Testis (tissue), 2 donors: ENCODE results near the gene MRNIP.

Experiments used
- POLR2A ChIP-seq: fragments of 450-650 bp; IDR thresholded peaks from one replicate; pipeline ENCODE4 v1.6.1; 2017; ENCODE audit warnings: antibody characterized with exemption, mild to moderate bottlenecking, moderate library complexity
- TF ChIP-seq, protein P1 (sequence below), 3 experiments: fragments of 450-650 bp in 2 of 3; fragments of 200-600 bp in 1 of 3; sonication (generic) in 1 of 3; IDR thresholded peaks; one replicate each; pipeline ENCODE4 v1.5.1; 2016 to 2019; ENCODE audit warnings: antibody characterized with exemption in 3 of 3, mild to moderate bottlenecking in 2 of 3, moderate library complexity in 1 of 3

DNA sequence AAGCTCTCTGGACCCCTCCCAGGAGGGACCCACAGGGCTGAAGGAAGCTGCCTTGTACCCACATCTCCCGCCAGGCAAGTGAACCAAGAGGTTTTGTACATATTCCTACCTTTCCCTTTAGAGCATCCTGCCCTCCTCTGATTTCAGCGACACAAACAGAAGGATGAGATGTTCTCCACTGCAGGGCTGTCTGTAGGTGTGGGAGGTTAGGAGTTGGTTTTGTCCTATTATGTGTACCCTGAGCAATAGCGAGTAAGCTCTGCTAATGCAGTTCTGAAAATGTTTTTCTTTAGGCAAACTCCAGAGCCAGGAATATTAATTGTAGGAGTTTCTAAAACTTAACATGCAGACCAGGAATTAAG is 24.9 kb downstream of the MRNIP start:
- TF ChIP-seq, protein P1, sequence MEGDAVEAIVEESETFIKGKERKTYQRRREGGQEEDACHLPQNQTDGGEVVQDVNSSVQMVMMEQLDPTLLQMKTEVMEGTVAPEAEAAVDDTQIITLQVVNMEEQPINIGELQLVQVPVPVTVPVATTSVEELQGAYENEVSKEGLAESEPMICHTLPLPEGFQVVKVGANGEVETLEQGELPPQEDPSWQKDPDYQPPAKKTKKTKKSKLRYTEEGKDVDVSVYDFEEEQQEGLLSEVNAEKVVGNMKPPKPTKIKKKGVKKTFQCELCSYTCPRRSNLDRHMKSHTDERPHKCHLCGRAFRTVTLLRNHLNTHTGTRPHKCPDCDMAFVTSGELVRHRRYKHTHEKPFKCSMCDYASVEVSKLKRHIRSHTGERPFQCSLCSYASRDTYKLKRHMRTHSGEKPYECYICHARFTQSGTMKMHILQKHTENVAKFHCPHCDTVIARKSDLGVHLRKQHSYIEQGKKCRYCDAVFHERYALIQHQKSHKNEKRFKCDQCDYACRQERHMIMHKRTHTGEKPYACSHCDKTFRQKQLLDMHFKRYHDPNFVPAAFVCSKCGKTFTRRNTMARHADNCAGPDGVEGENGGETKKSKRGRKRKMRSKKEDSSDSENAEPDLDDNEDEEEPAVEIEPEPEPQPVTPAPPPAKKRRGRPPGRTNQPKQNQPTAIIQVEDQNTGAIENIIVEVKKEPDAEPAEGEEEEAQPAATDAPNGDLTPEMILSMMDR (IDR thresholded peaks at IDR 0.05) = no peak
- TF ChIP-seq POLR2A = no peak
